ENCODE results near the gene CAPN1.

GRCh38 chr11:65187146-65187675, 5.5 kb downstream of the CAPN1 start:
- TF ChIP-seq EGR1 (IDR thresholded peaks at IDR 0.05) (no peak), TEAD4 (IDR thresholded peaks at IDR 0.05) (no peak), RAD21 (IDR thresholded peaks at IDR 0.05; ENCODE audit: low read depth) (no peak), CEBPB (IDR thresholded peaks at IDR 0.05) (no peak), MAX (IDR thresholded peaks at IDR 0.05) (no peak), YY1 (IDR thresholded peaks at IDR 0.05; ENCODE audit: low read depth) (no peak), REST (IDR thresholded peaks at IDR 0.05; ENCODE audit: low read depth) (no peak), CREB1 (IDR thresholded peaks at IDR 0.05; ENCODE audit: low read depth) (no peak), EP300 (IDR thresholded peaks at IDR 0.05; ENCODE audit: borderline replicate concordance) (no peak), TAF1 (IDR thresholded peaks at IDR 0.05; ENCODE audit: low read depth) (no peak), TCF12 (IDR thresholded peaks at IDR 0.05; ENCODE audit: low read depth) (no peak)

Measured in Ishikawa (cell line).